GM03348 (cell line): Measurements from ENCODE around the gene ERN1.
A peak's percentile ranks its signal among the peaks of the same experiment; 100 is the strongest.

ENCODE experiments used
- DNase-seq: peaks from one replicate; pipeline ENCODE4 v3.0.0; 2012; ENCODE audit warnings: low spot score

ERN1 gene

GRCh38 chr17:64110379-64111152 lies 19.4 kb downstream of the ERN1 start:
- DNase-seq, result no peak

- no peak for DNase-seq
Observed at GRCh38 chr17:64109400-64109799, 20.5 kb downstream of the ERN1 start.

GRCh38 chr17:64107500-64108236 lies 22.3 kb downstream of the ERN1 start:
- DNase-seq, result no peak

- DNase-seq, result no peak
Observed at GRCh38 chr17:64106918-64107317, 23.0 kb downstream of the ERN1 start.

- peak; percentile 31 for DNase-seq
Observed at GRCh38 chr17:64103391-64104364, 26.3 kb downstream of the ERN1 start.

GRCh38 chr17:64102627-64103390 lies 27.1 kb downstream of the ERN1 start:
- DNase-seq, result no peak

GRCh38 chr17:64099543-64099942 lies 30.4 kb downstream of the ERN1 start:
- DNase-seq, result no peak

- DNase-seq, result peak; percentile 36
Observed at GRCh38 chr17:64097196-64097936, 32.6 kb downstream of the ERN1 start.

- DNase-seq, result no peak
Observed at GRCh38 chr17:64096037-64096436, 33.9 kb downstream of the ERN1 start.

- no peak for DNase-seq
Observed at GRCh38 chr17:64095144-64095882, 34.6 kb downstream of the ERN1 start.

GRCh38 chr17:64094412-64094811 lies 35.5 kb downstream of the ERN1 start:
- DNase-seq, result no peak

- no peak for DNase-seq
Observed at GRCh38 chr17:64092952-64093451, 36.9 kb downstream of the ERN1 start.

- DNase-seq, result no peak
Observed at GRCh38 chr17:64092113-64092512, 37.8 kb downstream of the ERN1 start.

- no peak for DNase-seq
Observed at GRCh38 chr17:64091571-64091970, 38.4 kb downstream of the ERN1 start.

- no peak for DNase-seq
Observed at GRCh38 chr17:64091116-64091515, 38.8 kb downstream of the ERN1 start.

- DNase-seq, result no peak
Observed at GRCh38 chr17:64090144-64090543, 39.8 kb downstream of the ERN1 start.

GRCh38 chr17:64087252-64088005 lies 42.5 kb downstream of the ERN1 start:
- no peak for DNase-seq

GRCh38 chr17:64085650-64086005 lies 44.3 kb downstream of the ERN1 start:
- DNase-seq, result no peak

- DNase-seq, result no peak
Observed at GRCh38 chr17:64084940-64085649, 44.8 kb downstream of the ERN1 start.
